ENCODE measurements around the gene SMIM35.

- TF ChIP-seq EP300 (IDR thresholded peaks at IDR 0.05) (no peak), CTCF (IDR thresholded peaks at IDR 0.05) (no peak)
Measured at GRCh38 chr11:118133816-118134215, 47.1 kb upstream of the SMIM35 start.
